ENCODE measurements around the gene PLEKHA5. TPM values are rescaled to one million over a fixed set of nuclear protein-coding genes. Genes with fewer than 3 reads are reported as not detected.
A peak's percentile ranks its signal among the peaks of the same experiment; 100 is the strongest.

Gene PLEKHA5
- total and polyA plus RNA-seq, 2 of the 4 experiments (the other 2 are of a cell fraction): 5.3 to 12.2 TPM

- Histone ChIP-seq H3K4me3 (ENCODE audit: insufficient read depth, low read depth, low read length) (no peak overlapping the region), H3K4ac (ENCODE audit: low read depth, low read length) (0 out of 2 replicates have a peak overlapping the region, but pooled peaks have one; percentile 10), H3K23ac (ENCODE audit: low read depth, low read length) (0 out of 2 replicates have a peak overlapping the region, but pooled peaks have one; percentile 7), H3K27me3 (ENCODE audit: control insufficient read depth, insufficient read depth, low read length) (no peaks in the 10 kb centered on the region), H2AFZ (replicated peaks; ENCODE audit: low read length, poor library complexity) (no peak overlapping the region), H2AK9ac (replicated peaks; ENCODE audit: low read depth, low read length, poor library complexity) (no peak overlapping the region), H4K8ac (ENCODE audit: low read depth in 2 of 2, low read length in 2 of 2) (no peak overlapping the region), H2BK120ac (ENCODE audit: low read depth, low read length) (peak overlapping the region; percentile 3; the same call in 1 of the 2 replicates), H2BK20ac (ENCODE audit: low read depth, low read length) (no peak overlapping the region), H3K4me1 (ENCODE audit: control insufficient read depth, insufficient read depth, low read length) (peaks cover 6% of the 10 kb centered on the region), H3K27ac (ENCODE audit: insufficient read depth, low read length) (no peak overlapping the region), H3K18ac (ENCODE audit: low read depth, low read length) (peak overlapping the region; percentile 89; the same call in 1 of the 2 replicates), H2BK5ac (ENCODE audit: low read depth, low read length, poor library complexity, severe bottlenecking) (no peak overlapping the region), H2AK5ac (ENCODE audit: low read depth, low read length) (no peak overlapping the region), H3K36me3 (ENCODE audit: control insufficient read depth, insufficient read depth, low read length) (peaks cover 8% of the 10 kb centered on the region), H3K56ac (ENCODE audit: extremely low read depth, insufficient read depth, low read length) (no peak overlapping the region), H3K14ac (replicated peaks; ENCODE audit: low read depth, low read length) (no peak overlapping the region; the same call in 1 of the 2 replicates), H2BK15ac (ENCODE audit: low read depth, low read length) (no peak overlapping the region), H3K9me3 (ENCODE audit: control insufficient read depth, insufficient read depth, low read length) (peaks cover 3% of the 10 kb centered on the region), H4K91ac (ENCODE audit: insufficient read depth, low read depth, low read length) (0 out of 2 replicates have a peak overlapping the region, but pooled peaks have one; percentile 14), H4K20me1 (ENCODE audit: insufficient read depth, low read length) (no peaks in the 10 kb centered on the region), H4K5ac (ENCODE audit: low read depth, low read length) (no peak overlapping the region), H3K79me1 (ENCODE audit: low read depth in 1 of 2, low read length in 2 of 2) (peaks cover 18 to 35% of the 10 kb centered on the region in 2 experiments; a peak in 3 of 4 replicates), H3K4me2 (ENCODE audit: low read depth, low read length) (no peak overlapping the region; the same call in 1 of the 2 replicates), H3K9ac (ENCODE audit: low read depth, low read length) (no peak overlapping the region), H3K9me1 (ENCODE audit: insufficient read depth, low read length) (no peaks in the 10 kb centered on the region)
- dilution Hi-C loops (cut with HindIII; ENCODE audit: low sequenced_read_pairs, unreplicated experiment) (no loop called here), in situ Hi-C loops (cut with MboI; ENCODE audit: low sequenced_read_pairs) (no loop called here), intact Hi-C loops (cut with micrococcal nuclease) (no loop called here)
- DNase-seq (no peak), ATAC-seq (ENCODE audit: low read depth) (peak; percentile 59)
- CTCF ChIA-PET: no interaction called here
- no TSS peak for BruUV-seq (replicated peaks)
- no CpG with 5 or more reads among the region's 2 CpGs for WGBS, 2 experiments (ENCODE audit: extremely low coverage in 2 of 2, insufficient read length in 1 of 2)
- TF ChIP-seq NFE2L2 (IDR thresholded peaks at IDR 0.05; ENCODE audit: low read depth, low read length) (no peak), CTCF (conservative IDR thresholded peaks at IDR 0.05; ENCODE audit: low read depth, low read length) (no peak), MAFK (IDR thresholded peaks at IDR 0.05; ENCODE audit: low read depth, low read length) (no peak), RCOR1 (IDR thresholded peaks at IDR 0.05; ENCODE audit: insufficient replicate concordance, low read length) (no peak), RFX5 (IDR thresholded peaks at IDR 0.05; ENCODE audit: low read depth, low read length) (no peak), FOS (IDR thresholded peaks at IDR 0.05; ENCODE audit: low read depth, low read length) (no peak), RAD21 (IDR thresholded peaks at IDR 0.05; ENCODE audit: low read length) (no peak), CEBPB (IDR thresholded peaks at IDR 0.05; ENCODE audit: low read depth, low read length) (no peak), MXI1 (IDR thresholded peaks at IDR 0.05; ENCODE audit: borderline replicate concordance, low read depth, low read length) (no peak), CHD1 (IDR thresholded peaks at IDR 0.05; ENCODE audit: low read depth, low read length) (no peak), POLR2A (IDR thresholded peaks at IDR 0.05; ENCODE audit: low read depth, low read length) (no peak), MAZ (IDR thresholded peaks at IDR 0.05; ENCODE audit: borderline replicate concordance, low read depth, low read length) (no peak), SMC3 (IDR thresholded peaks at IDR 0.05; ENCODE audit: low read depth, low read length) (no peak), USF2 (IDR thresholded peaks at IDR 0.05; ENCODE audit: low read depth, low read length) (no peak), BHLHE40 (IDR thresholded peaks at IDR 0.05; ENCODE audit: low read depth, low read length) (no peak)
- TF ChIP-seq, protein P1, sequence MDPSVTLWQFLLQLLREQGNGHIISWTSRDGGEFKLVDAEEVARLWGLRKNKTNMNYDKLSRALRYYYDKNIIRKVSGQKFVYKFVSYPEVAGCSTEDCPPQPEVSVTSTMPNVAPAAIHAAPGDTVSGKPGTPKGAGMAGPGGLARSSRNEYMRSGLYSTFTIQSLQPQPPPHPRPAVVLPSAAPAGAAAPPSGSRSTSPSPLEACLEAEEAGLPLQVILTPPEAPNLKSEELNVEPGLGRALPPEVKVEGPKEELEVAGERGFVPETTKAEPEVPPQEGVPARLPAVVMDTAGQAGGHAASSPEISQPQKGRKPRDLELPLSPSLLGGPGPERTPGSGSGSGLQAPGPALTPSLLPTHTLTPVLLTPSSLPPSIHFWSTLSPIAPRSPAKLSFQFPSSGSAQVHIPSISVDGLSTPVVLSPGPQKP (IDR thresholded peaks at IDR 0.05; ENCODE audit: borderline replicate concordance, low read depth, low read length): no peak
- POLR2A ChIA-PET (ENCODE audit: unreplicated experiment): no interaction called here
Observed at GRCh38 chr12:19150273-19150900, 20.9 kb downstream of the PLEKHA5 start.

Measured in IMR-90 (cell line).